Breast epithelium (tissue), 4 donors: Measurements from ENCODE around the gene IKBKG. TPM values are rescaled to one million over a fixed set of nuclear protein-coding genes. Genes with fewer than 3 reads are reported as not detected.
"Not testable (repeated sequence)": the region's sequence is repeated elsewhere in the genome, so short reads cannot be mapped to it uniquely, and the experiment has no call there.

Experiments used
- DNase-seq, 2 donors: peaks; one replicate each; pipeline ENCODE4 v3.0.0-alpha.2; 2019; ENCODE audit warnings: low spot score in 2 of 2
- H3K27ac ChIP-seq, 2 donors: fragments of 200-600 bp; sonication (generic) in 1 of 2; one replicate each; pipeline ENCODE4 v1.5.1; 2016 to 2019; ENCODE audit warnings: mild to moderate bottlenecking in 1 of 2
- H3K27me3 ChIP-seq, 2 donors: fragments of 200-600 bp; sonication (generic) in 1 of 2; one replicate each; pipeline versions ENCODE4 v1.5.1 to v1.6.0; 2017 to 2019; ENCODE audit warnings: control low read depth in 1 of 2, mild to moderate bottlenecking in 1 of 2
- H3K36me3 ChIP-seq: fragments of 200-600 bp; one replicate; pipeline ENCODE4 v1.5.1; 2019
- H3K4me1 ChIP-seq, 2 donors: fragments of 200-600 bp; sonication (generic); one replicate each; pipeline ENCODE4 v1.5.1; 2016 to 2019; ENCODE audit warnings: control low read depth in 1 of 2
- H3K4me3 ChIP-seq, 3 donors: fragments of 200-600 bp; sonication (generic); 1 replicate in 2 of 3; 2 replicates in 1 of 3; pipeline ENCODE4 v1.5.1; 2016 to 2019; ENCODE audit warnings: mild to moderate bottlenecking in 3 of 3, moderate library complexity in 2 of 3
- H3K9me3 ChIP-seq, 2 donors: fragments of 200-600 bp; sonication (generic) in 1 of 2; one replicate each; pipeline ENCODE4 v1.5.1; 2016 to 2019; ENCODE audit warnings: control low read depth in 1 of 2
- CTCF ChIP-seq, 3 donors: fragments of 450-650 bp; IDR thresholded peaks; one replicate each; pipeline ENCODE4 v1.5.1; 2016 to 2017; ENCODE audit warnings: antibody characterized with exemption in 3 of 3, mild to moderate bottlenecking in 3 of 3, moderate library complexity in 3 of 3
- POLR2A ChIP-seq: fragments of 450-650 bp; IDR thresholded peaks from one replicate; pipeline ENCODE4 v1.6.1; 2016; ENCODE audit warnings: antibody characterized with exemption, mild to moderate bottlenecking, moderate library complexity
- POLR2AphosphoS5 ChIP-seq, 3 donors: sonication (generic); formaldehyde crosslinking; IDR thresholded peaks; one replicate each; pipeline ENCODE4 v1.6.1; 2017; ENCODE audit warnings: antibody characterized with exemption in 3 of 3
- intact Hi-C: fragments of 100-400 bp; cut with DNase I; formaldehyde crosslinking; loops from one replicate; pipeline ENCODE4 v1.15.1; 2023; ENCODE audit warnings: low total_unique reads
- total RNA-seq, 3 donors: library from RNA; depleted of rRNA; stranded (reverse); fragments of >200 nt; gene quantifications; one replicate each; pipeline ENCODE4 v1.1.0, GENCODE V29; 2016

IKBKG gene
- total RNA-seq, 3 donors from 2014 or later: 10.5 to 15.2 (median 12.6) TPM

GRCh38 chrX:154548028-154548316 lies 552 bp downstream of the IKBKG start:
- Histone ChIP-seq H3K27me3 (peaks cover 0 to 21% of the 10 kb centered on the region in 2 donors), H3K4me1 (no peaks in the 10 kb centered on the region)

GRCh38 chrX:154549766-154550165 lies 2.3 kb downstream of the IKBKG start:
- DNase-seq: no peak
- H3K27ac ChIP-seq: no peak overlapping the region
- H3K4me3 ChIP-seq: no peak overlapping the region
- H3K27me3 ChIP-seq: peaks cover 0 to 23% of the 10 kb centered on the region in 2 donors
- intact Hi-C loops: no loop called here
- TF ChIP-seq POLR2A (no peak), POLR2AphosphoS5 (IDR thresholded peaks at IDR 0.05) (no peak), CTCF (IDR thresholded peaks at IDR 0.05) (no peak)
- no peaks in the 10 kb centered on the region for H3K4me1 ChIP-seq
- H3K9me3 ChIP-seq: no peaks in the 10 kb centered on the region
- no peaks in the 10 kb centered on the region for H3K36me3 ChIP-seq

More at GRCh38 chrX:154548028-154548316, 552 bp downstream of the IKBKG start:
- DNase-seq: no peak
- no peak for TF ChIP-seq POLR2A
- TF ChIP-seq CTCF (IDR thresholded peaks at IDR 0.05): no peak
- TF ChIP-seq POLR2AphosphoS5 (IDR thresholded peaks at IDR 0.05): no peak
- H3K36me3 ChIP-seq: no peaks in the 10 kb centered on the region
- H3K27ac ChIP-seq: peak overlapping the region; percentile 85 to 87
- peak overlapping the region; percentile 57 to 72 (median 65) for H3K4me3 ChIP-seq
- no peaks in the 10 kb centered on the region for H3K9me3 ChIP-seq
- intact Hi-C loops: no loop called here

GRCh38 chrX:154552112-154552806 lies 4.8 kb downstream of the IKBKG start:
- DNase-seq, intact Hi-C loops, H3K9me3 ChIP-seq, H3K4me1 ChIP-seq, H3K4me3 ChIP-seq, H3K36me3 ChIP-seq, H3K27ac ChIP-seq: not testable (repeated sequence)
- H3K27me3 ChIP-seq: peaks cover 0 to 25% of the 10 kb centered on the region in 2 donors

- H3K36me3 ChIP-seq, DNase-seq, H3K4me1 ChIP-seq, intact Hi-C loops, H3K27ac ChIP-seq, H3K4me3 ChIP-seq, H3K9me3 ChIP-seq: not testable (repeated sequence)
- H3K27me3 ChIP-seq: peaks cover 0 to 15% of the 10 kb centered on the region in 2 donors
Measured at GRCh38 chrX:154558060-154558690, 10.8 kb downstream of the IKBKG start.

DNA sequence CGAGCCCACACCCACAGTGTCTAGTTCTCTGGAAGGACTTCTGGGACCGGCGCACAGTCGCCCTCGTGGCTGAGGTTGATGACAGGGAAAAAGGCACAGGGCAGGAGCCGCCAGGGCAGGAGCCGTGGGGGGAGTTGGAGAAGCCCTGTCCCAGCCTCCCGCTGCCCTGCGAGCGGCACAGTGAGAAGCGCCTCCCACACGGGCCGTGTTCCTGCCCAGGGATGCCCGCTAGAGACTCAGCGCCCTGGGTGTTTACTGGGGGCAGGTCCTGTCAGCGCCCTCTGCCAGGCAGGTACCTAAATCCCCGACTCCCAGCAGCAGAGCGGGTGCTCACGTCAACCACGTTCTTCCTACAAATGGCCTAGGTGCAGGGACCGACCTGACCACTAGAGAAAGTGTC lies 11.5 kb downstream of the IKBKG start:
- H3K4me3 ChIP-seq, H3K4me1 ChIP-seq, H3K9me3 ChIP-seq, intact Hi-C loops, H3K36me3 ChIP-seq, DNase-seq, H3K27ac ChIP-seq, H3K27me3 ChIP-seq: not testable (repeated sequence)

GRCh38 chrX:154560326-154560725 lies 12.9 kb downstream of the IKBKG start:
- H3K27me3 ChIP-seq, H3K9me3 ChIP-seq, intact Hi-C loops, H3K36me3 ChIP-seq, H3K4me1 ChIP-seq, H3K27ac ChIP-seq, H3K4me3 ChIP-seq, DNase-seq: not testable (repeated sequence)

- H3K4me1 ChIP-seq, H3K36me3 ChIP-seq, H3K27me3 ChIP-seq, H3K4me3 ChIP-seq, H3K27ac ChIP-seq, DNase-seq, H3K9me3 ChIP-seq, intact Hi-C loops: not testable (repeated sequence)
Measured at GRCh38 chrX:154562295-154562694, 14.9 kb downstream of the IKBKG start.

DNA sequence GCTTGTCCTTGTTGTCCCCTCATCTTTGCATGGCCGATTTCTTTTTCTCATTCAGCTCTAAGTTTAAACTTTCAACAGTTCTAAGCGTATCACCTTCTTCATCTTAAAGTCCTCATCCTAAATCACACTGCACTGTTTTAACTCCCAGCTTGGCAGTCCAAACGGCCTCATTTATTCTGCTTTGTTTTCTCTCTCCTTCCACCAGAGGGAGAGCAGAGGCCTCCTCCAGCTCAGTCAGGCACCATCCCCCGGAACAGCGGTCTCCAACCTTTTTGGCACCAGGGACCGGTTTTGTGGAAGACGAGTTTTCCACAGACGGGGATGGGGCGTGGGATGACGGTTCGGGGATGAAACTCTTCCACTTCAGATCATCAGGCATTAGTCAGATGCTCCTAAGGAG lies 22.9 kb downstream of the IKBKG start:
- H3K9me3 ChIP-seq, H3K27ac ChIP-seq, H3K4me1 ChIP-seq, DNase-seq, intact Hi-C loops, H3K27me3 ChIP-seq, H3K4me3 ChIP-seq, H3K36me3 ChIP-seq: not testable (repeated sequence)

GRCh38 chrX:154573061-154573460 lies 25.6 kb downstream of the IKBKG start:
- intact Hi-C loops, H3K4me1 ChIP-seq, H3K27me3 ChIP-seq, H3K4me3 ChIP-seq, H3K27ac ChIP-seq, H3K9me3 ChIP-seq, H3K36me3 ChIP-seq, DNase-seq: not testable (repeated sequence)

GRCh38 chrX:154575076-154575475 lies 27.7 kb downstream of the IKBKG start:
- H3K36me3 ChIP-seq, DNase-seq, H3K27me3 ChIP-seq, H3K4me3 ChIP-seq, H3K4me1 ChIP-seq, H3K27ac ChIP-seq, H3K9me3 ChIP-seq, intact Hi-C loops: not testable (repeated sequence)

DNA sequence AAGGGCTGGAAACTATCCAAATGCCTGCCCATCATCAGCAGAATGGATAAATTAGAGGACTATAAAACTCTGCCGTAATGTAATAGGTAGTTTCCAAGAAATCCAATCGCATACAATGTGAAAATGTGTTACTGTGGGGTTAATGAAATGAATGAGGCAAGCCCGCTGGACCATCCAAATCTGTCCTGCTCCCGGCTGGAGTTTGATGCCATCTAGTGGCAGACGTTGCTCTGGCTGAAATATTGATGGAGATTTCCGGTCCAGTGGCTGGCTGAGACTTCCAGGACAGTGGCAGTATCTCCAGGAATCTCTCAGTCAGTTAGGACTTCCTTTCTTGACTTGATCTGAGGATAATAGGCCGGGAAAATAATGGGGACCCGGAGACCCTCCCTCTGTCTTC lies 35.6 kb downstream of the IKBKG start:
- H3K4me1 ChIP-seq, H3K9me3 ChIP-seq, intact Hi-C loops, H3K4me3 ChIP-seq, H3K27ac ChIP-seq, H3K36me3 ChIP-seq, H3K27me3 ChIP-seq, DNase-seq: not testable (repeated sequence)
